Heart left ventricle (tissue), 13 donors: ENCODE measurements around the gene SMOC2.

ENCODE experiments used
- POLR2A ChIP-seq, 2 donors: fragments of 450-650 bp; IDR thresholded peaks; one replicate each; pipeline ENCODE4 v1.6.1; 2017; ENCODE audit warnings: antibody characterized with exemption in 2 of 2, mild to moderate bottlenecking in 2 of 2, moderate library complexity in 2 of 2
- TF ChIP-seq, protein P1 (sequence below), 12 donors: fragments of 200-600 bp; sonication (generic) in 4 of 12; IDR thresholded peaks; one replicate each; pipeline versions ENCODE4 v1.5.0 to v1.8.0; 2018 to 2022; ENCODE audit warnings: antibody characterized with exemption in 12 of 12, mild to moderate bottlenecking in 5 of 12
- donor health status: ischemic (EF 13 %, LVEDD 7.1; RV severe dilation, severe dysfunction).
- donor health status: DM: no; HTN: yes; CAD: no.
- donor health status: DM: no; HTN: no; CAD: no.
- donor health status: ischemic (EF 25% LVEDD 6.9; RV normal size, moderate dysfunction).
- donor health status: ischemic (EF 25% LVEDD 5.7; RV mildly dilated, moderate dysfunction).
- donor health status: ischemic (EF 35%, LVEDD 5.7; RV mildly dilated, moderate dysfunction).
- donor health status: nonischemic (EF 11% LVEDD 7.7; RV severe dilation, severe dysfunction).
- donor health status: DM: yes; HTN: yes; CAD: no.
- donor health status: PGD.
- donor health status: ischemic (EF 29% LVEDD 5.4; RV normal size, mild dysfunction).
- donor health status: nonischemic (EF 23%, LVEDD 6.1; RV moderate dilation, normal function).

DNA sequence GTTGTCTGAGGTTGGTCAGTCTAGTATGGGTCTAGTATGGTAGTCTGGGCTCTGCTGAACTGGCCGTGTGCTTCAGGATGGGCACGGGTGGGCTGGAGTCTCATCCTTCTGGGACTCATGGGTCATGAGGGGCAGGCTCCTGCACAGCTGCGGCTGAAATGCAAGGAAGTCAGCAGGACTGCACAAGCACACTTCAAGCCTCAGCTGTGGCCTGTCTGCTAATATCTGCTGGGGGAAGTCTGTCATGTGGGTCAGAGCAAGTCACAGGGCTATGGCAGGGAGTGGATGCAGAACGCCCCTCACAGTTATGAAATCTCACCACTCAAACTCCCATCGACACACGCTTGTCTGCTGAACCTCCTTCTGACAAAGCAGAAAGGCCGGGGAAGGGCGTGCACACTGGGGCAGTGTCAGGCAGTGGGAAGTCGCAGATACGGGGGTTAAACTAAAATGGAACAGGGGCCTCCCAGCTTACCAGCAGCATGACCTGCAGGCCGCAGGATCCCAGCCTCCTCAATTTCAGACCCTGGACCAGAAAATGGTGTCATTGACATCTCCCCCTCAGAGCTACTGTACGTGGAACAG is 229.5 kb downstream of the SMOC2 start:
- TF ChIP-seq, protein P1, sequence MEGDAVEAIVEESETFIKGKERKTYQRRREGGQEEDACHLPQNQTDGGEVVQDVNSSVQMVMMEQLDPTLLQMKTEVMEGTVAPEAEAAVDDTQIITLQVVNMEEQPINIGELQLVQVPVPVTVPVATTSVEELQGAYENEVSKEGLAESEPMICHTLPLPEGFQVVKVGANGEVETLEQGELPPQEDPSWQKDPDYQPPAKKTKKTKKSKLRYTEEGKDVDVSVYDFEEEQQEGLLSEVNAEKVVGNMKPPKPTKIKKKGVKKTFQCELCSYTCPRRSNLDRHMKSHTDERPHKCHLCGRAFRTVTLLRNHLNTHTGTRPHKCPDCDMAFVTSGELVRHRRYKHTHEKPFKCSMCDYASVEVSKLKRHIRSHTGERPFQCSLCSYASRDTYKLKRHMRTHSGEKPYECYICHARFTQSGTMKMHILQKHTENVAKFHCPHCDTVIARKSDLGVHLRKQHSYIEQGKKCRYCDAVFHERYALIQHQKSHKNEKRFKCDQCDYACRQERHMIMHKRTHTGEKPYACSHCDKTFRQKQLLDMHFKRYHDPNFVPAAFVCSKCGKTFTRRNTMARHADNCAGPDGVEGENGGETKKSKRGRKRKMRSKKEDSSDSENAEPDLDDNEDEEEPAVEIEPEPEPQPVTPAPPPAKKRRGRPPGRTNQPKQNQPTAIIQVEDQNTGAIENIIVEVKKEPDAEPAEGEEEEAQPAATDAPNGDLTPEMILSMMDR (IDR thresholded peaks at IDR 0.05) = no peak
- TF ChIP-seq POLR2A (IDR thresholded peaks at IDR 0.05) = no peak
